Peyer's patch (tissue), 4 donors: ENCODE measurements around the gene COQ9.

Experiments
- POLR2A ChIP-seq, 2 donors: fragments of 450-650 bp; IDR thresholded peaks; one replicate each; pipeline ENCODE4 v1.5.1; 2017; ENCODE audit warnings: antibody characterized with exemption in 2 of 2, mild to moderate bottlenecking in 2 of 2, moderate library complexity in 2 of 2
- TF ChIP-seq, protein P1 (sequence below), 6 experiments: fragments of 450-650 bp in 4 of 6; fragments of 200-600 bp in 2 of 6; sonication (generic) in 1 of 6; IDR thresholded peaks; one replicate each; pipeline ENCODE4 v1.5.1; 2017 to 2019; ENCODE audit warnings: antibody characterized with exemption in 6 of 6, mild to moderate bottlenecking in 3 of 6, moderate library complexity in 1 of 6

DNA sequence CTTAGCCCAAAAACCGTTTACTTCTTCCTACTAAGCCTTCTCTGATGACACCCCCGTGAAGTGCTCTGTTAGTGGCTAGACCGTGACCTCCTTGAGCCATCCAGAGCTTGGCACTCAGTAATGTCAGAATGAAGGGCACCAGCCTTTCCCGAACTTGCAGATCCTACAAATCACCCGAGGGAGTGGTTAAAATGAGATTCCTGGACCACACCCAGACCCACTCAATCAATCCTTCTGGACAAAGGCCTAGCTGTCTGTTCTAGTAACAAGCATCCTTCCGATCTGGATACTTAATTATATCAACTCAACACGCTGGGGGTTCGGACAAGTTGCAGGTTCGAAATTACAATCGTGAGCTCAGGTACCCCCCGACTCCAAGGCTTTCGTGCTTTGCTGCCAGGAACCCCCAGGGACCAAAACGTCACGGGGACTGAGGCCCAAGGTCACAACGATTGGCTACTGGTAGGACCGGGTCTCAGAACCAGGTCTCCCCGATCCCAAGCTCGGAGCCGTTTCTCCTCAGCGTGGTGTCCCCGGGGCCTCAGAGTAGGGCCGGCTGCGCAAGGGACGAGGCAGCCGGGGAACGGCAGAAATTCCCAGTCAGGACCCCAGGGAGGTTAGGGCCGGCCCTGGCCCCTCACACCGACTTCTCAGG, 621 bp upstream of the COQ9 start:
- TF ChIP-seq, protein P1, sequence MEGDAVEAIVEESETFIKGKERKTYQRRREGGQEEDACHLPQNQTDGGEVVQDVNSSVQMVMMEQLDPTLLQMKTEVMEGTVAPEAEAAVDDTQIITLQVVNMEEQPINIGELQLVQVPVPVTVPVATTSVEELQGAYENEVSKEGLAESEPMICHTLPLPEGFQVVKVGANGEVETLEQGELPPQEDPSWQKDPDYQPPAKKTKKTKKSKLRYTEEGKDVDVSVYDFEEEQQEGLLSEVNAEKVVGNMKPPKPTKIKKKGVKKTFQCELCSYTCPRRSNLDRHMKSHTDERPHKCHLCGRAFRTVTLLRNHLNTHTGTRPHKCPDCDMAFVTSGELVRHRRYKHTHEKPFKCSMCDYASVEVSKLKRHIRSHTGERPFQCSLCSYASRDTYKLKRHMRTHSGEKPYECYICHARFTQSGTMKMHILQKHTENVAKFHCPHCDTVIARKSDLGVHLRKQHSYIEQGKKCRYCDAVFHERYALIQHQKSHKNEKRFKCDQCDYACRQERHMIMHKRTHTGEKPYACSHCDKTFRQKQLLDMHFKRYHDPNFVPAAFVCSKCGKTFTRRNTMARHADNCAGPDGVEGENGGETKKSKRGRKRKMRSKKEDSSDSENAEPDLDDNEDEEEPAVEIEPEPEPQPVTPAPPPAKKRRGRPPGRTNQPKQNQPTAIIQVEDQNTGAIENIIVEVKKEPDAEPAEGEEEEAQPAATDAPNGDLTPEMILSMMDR (IDR thresholded peaks at IDR 0.05): no peak
- no peak for TF ChIP-seq POLR2A (IDR thresholded peaks at IDR 0.05)
